Measurements from ENCODE around the gene SERPINA4.

The SERPINA4 gene

DNA sequence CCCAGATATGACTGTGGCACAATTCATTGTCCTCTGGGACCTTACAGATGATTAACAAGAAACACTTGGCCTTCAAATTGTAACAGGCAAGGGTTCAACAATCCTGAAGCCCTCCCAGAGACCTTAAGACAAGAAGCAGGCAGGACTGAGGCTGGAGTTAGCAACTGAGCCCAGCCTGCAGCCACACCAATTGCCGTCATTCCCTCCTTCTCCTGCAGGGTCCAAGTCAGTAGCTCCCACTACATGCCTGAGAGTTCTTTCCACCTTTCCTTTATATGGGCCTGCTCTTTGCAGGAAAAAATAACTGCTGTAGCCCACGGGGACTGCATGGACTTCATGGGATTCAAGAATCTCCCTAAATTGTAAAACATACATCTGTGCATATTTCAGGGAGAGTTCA is 2.4 kb upstream of the SERPINA4 start:
- Histone ChIP-seq H3K36me3 (ENCODE audit: control insufficient read depth, insufficient read depth, low read length, severe bottlenecking) (no peaks in the 10 kb centered on the region), H3K9me3 (ENCODE audit: control insufficient read depth, low read length) (peaks cover 30% of the 10 kb centered on the region), H3K9ac (ENCODE audit: low read length) (no peak overlapping the region), H3K4me1 (ENCODE audit: control insufficient read depth, insufficient read depth, low read length) (peaks cover 8% of the 10 kb centered on the region), H3K4me3 (ENCODE audit: low read length) (no peak overlapping the region), H3K27me3 (replicated peaks; ENCODE audit: control insufficient read depth, insufficient read depth, low read length) (peaks cover 25% of the 10 kb centered on the region)
- DNase-seq (ENCODE audit: low read depth): no peak

DNA sequence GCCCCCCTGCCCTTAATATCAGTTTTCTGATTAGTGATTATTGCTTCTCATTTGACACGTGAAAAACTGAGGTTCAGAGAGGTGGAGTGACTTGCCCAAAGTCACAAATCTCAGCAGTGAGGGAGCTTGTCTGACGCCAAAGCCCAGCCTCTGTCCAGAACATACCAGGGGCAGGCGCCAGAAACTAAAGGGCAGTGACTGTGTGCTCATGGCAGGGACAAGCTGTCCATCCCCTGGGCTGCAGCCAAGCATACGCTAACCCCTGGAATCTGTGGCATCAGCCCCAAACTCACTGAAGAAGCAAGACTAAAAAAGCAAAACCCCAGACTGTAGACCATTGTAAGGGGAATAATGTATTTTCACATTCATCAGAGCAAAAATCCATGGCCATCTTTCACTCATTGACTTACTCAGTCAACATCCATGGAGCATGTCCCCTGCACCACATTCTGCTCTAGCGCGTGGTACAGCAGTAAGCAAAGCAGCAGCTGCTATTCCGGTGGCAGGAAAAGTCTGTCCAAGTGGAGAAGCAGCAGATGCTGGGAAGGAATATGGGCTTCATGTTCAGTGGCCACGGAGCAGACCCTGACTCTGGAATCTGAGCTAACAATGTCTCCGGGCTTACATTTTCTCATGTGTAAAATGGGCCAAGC is 1.5 kb upstream of the SERPINA4 start:
- DNase-seq (ENCODE audit: low read depth): no peak
- Histone ChIP-seq H3K4me3 (ENCODE audit: low read length) (no peak overlapping the region), H3K9me3 (ENCODE audit: control insufficient read depth, low read length) (peaks cover 20% of the 10 kb centered on the region), H3K36me3 (ENCODE audit: control insufficient read depth, insufficient read depth, low read length, severe bottlenecking) (no peaks in the 10 kb centered on the region), H3K9ac (ENCODE audit: low read length) (no peak overlapping the region), H3K4me1 (ENCODE audit: control insufficient read depth, insufficient read depth, low read length) (peaks cover 8% of the 10 kb centered on the region), H3K27me3 (replicated peaks; ENCODE audit: control insufficient read depth, insufficient read depth, low read length) (peaks cover 25% of the 10 kb centered on the region)

DNA sequence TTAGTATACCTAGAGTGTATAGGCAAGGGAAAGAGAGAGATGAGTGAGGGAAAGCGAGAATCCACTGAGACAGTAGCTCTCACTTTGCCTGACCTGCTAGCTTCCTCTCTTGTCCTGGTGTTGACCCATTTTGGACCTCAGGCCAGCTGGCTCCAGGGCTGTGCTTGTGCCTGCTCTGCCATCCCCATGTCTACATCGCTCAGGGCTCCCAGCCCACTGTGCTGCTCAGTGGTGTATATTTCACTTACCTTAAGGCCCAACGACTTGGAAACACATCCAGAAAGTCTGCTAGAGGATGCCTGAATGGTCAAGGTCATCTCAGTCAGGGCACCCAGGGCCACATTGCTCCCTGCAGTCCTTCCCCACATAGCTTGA is 964 bp upstream of the SERPINA4 start:
- H3K9ac ChIP-seq (ENCODE audit: low read length): no peak overlapping the region
- H3K9me3 ChIP-seq (ENCODE audit: control insufficient read depth, low read length): peaks cover 15% of the 10 kb centered on the region
- DNase-seq (ENCODE audit: low read depth): no peak
- H3K4me3 ChIP-seq (ENCODE audit: low read length): no peak overlapping the region
- H3K36me3 ChIP-seq (ENCODE audit: control insufficient read depth, insufficient read depth, low read length, severe bottlenecking): no peaks in the 10 kb centered on the region
- peaks cover 25% of the 10 kb centered on the region for H3K27me3 ChIP-seq (replicated peaks; ENCODE audit: control insufficient read depth, insufficient read depth, low read length)
- peaks cover 8% of the 10 kb centered on the region for H3K4me1 ChIP-seq (ENCODE audit: control insufficient read depth, insufficient read depth, low read length)

- DNase-seq (ENCODE audit: low read depth): no peak
- Histone ChIP-seq H3K9ac (ENCODE audit: low read length) (no peak overlapping the region), H3K9me3 (ENCODE audit: control insufficient read depth, low read length) (peaks cover 14% of the 10 kb centered on the region), H3K36me3 (ENCODE audit: control insufficient read depth, insufficient read depth, low read length, severe bottlenecking) (no peaks in the 10 kb centered on the region), H3K4me3 (ENCODE audit: low read length) (no peak overlapping the region), H3K4me1 (ENCODE audit: control insufficient read depth, insufficient read depth, low read length) (peaks cover 8% of the 10 kb centered on the region), H3K27me3 (replicated peaks; ENCODE audit: control insufficient read depth, insufficient read depth, low read length) (peaks cover 25% of the 10 kb centered on the region)
Observed at GRCh38 chr14:94561656-94562010, 391 bp downstream of the SERPINA4 start.

DNA sequence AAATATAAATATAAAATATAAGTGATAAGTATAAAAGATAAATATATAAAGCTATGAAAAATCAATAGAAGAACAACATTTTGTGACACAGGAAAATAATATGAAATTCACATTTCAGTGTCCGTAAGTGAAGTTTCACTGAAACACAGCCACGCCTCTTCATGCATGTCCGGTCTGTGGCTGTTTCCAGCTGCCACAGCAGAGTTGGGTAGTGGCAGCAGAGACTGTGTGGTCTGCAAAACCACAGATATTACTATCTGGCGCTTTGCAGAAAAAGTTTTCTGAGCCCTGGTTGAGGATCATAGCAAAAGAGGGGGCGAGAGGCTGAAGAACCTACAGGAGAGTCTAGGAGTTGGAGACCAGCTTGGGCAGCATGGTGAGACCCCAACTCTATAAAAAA is 780 bp downstream of the SERPINA4 start:
- no peak overlapping the region for H3K9ac ChIP-seq (ENCODE audit: low read length)
- no peak overlapping the region for H3K4me3 ChIP-seq (ENCODE audit: low read length)

DNA sequence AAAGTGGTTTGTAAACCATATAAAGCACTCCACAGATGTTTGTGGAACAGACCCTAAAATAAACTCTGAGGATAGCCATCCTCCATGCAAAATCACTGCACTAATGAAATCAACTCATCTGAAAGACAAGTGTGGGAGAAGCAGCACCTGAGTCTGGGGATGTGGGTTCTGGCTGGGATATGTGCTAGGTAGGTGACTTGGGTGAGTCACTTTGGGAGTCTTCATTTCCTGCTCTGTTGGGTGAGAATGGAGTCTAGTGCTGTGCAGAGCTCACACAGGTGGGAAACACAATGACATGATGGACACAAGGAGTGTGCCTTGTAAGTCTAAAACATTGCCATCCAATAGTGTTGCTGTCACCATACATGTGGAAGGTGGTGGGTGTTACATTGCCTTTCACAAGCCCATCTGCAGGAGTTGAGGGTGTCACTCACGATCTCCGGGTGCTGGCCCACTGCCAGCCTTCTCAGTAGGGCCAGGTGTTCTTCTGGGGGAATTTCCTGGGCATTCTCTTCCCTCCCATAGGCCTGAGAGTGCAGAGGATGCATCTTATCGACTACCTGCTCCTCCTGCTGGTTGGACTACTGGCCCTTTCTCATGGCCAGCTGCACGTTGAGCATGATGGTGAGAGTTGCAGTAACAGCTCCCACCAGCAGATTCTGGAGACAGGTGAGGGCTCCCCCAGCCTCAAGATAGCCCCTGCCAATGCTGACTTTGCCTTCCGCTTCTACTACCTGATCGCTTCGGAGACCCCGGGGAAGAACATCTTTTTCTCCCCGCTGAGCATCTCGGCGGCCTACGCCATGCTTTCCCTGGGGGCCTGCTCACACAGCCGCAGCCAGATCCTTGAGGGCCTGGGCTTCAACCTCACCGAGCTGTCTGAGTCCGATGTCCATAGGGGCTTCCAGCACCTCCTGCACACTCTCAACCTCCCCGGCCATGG is 2.0 kb downstream of the SERPINA4 start:
- H3K9me3 ChIP-seq (ENCODE audit: control insufficient read depth, low read length): no peaks in the 10 kb centered on the region
- peaks cover 17% of the 10 kb centered on the region for H3K27me3 ChIP-seq (replicated peaks; ENCODE audit: control insufficient read depth, insufficient read depth, low read length)
- no peak overlapping the region for H3K9ac ChIP-seq (ENCODE audit: low read length)
- H3K4me1 ChIP-seq (ENCODE audit: control insufficient read depth, insufficient read depth, low read length): peaks cover 8% of the 10 kb centered on the region
- no peak for DNase-seq (ENCODE audit: low read depth)
- H3K4me3 ChIP-seq (ENCODE audit: low read length): no peak overlapping the region
- H3K36me3 ChIP-seq (ENCODE audit: control insufficient read depth, insufficient read depth, low read length, severe bottlenecking): no peaks in the 10 kb centered on the region

More for the DNA sequence above, 780 bp downstream of the SERPINA4 start:
- no peak for DNase-seq (ENCODE audit: low read depth)
- H3K36me3 ChIP-seq (ENCODE audit: control insufficient read depth, insufficient read depth, low read length, severe bottlenecking): no peaks in the 10 kb centered on the region
- H3K9me3 ChIP-seq (ENCODE audit: control insufficient read depth, low read length): peaks cover 11% of the 10 kb centered on the region
- H3K27me3 ChIP-seq (replicated peaks; ENCODE audit: control insufficient read depth, insufficient read depth, low read length): peaks cover 22% of the 10 kb centered on the region
- peaks cover 8% of the 10 kb centered on the region for H3K4me1 ChIP-seq (ENCODE audit: control insufficient read depth, insufficient read depth, low read length)

DNA sequence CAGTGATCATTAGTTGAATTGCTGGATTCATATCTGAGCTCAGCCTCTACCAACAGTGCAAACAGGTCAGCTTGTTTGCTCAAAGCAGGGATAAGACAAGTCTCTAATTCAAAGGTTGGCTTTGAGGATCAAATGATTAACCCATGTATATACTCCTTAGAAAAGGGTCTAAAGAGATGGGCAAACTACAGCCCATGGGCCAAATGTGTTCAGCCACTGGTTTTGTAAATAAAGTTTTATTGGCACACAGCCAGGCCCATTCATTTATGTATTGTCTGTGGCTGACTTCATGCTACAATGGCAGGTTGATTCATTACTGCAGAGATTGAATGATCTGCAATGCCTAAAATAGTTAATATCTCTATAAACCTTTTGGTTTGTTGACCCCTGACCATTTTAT is 3.1 kb downstream of the SERPINA4 start:
- Histone ChIP-seq H3K9me3 (ENCODE audit: control insufficient read depth, low read length) (no peaks in the 10 kb centered on the region), H3K4me1 (ENCODE audit: control insufficient read depth, insufficient read depth, low read length) (peaks cover 7% of the 10 kb centered on the region), H3K9ac (ENCODE audit: low read length) (no peak overlapping the region), H3K4me3 (ENCODE audit: low read length) (no peak overlapping the region), H3K36me3 (ENCODE audit: control insufficient read depth, insufficient read depth, low read length, severe bottlenecking) (no peaks in the 10 kb centered on the region), H3K27me3 (replicated peaks; ENCODE audit: control insufficient read depth, insufficient read depth, low read length) (peaks cover 9% of the 10 kb centered on the region)
- DNase-seq (ENCODE audit: low read depth): no peak

GRCh38 chr14:94568186-94568585 is 6.9 kb downstream of the SERPINA4 start:
- Histone ChIP-seq H3K4me1 (ENCODE audit: control insufficient read depth, insufficient read depth, low read length) (peaks cover 14% of the 10 kb centered on the region), H3K9ac (ENCODE audit: low read length) (no peak overlapping the region), H3K4me3 (ENCODE audit: low read length) (no peak overlapping the region), H3K36me3 (ENCODE audit: control insufficient read depth, insufficient read depth, low read length, severe bottlenecking) (no peaks in the 10 kb centered on the region), H3K27me3 (replicated peaks; ENCODE audit: control insufficient read depth, insufficient read depth, low read length) (peaks cover 1% of the 10 kb centered on the region), H3K9me3 (ENCODE audit: control insufficient read depth, low read length) (no peaks in the 10 kb centered on the region)
- DNase-seq (ENCODE audit: low read depth): no peak

- DNase-seq (ENCODE audit: low read depth): no peak
- no peaks in the 10 kb centered on the region for H3K27me3 ChIP-seq (replicated peaks; ENCODE audit: control insufficient read depth, insufficient read depth, low read length)
- no peaks in the 10 kb centered on the region for H3K36me3 ChIP-seq (ENCODE audit: control insufficient read depth, insufficient read depth, low read length, severe bottlenecking)
- H3K9me3 ChIP-seq (ENCODE audit: control insufficient read depth, low read length): no peaks in the 10 kb centered on the region
- no peak overlapping the region for H3K4me3 ChIP-seq (ENCODE audit: low read length)
- H3K9ac ChIP-seq (ENCODE audit: low read length): no peak overlapping the region
- peaks cover 14% of the 10 kb centered on the region for H3K4me1 ChIP-seq (ENCODE audit: control insufficient read depth, insufficient read depth, low read length)
Observed at GRCh38 chr14:94569381-94570001, 8.2 kb downstream of the SERPINA4 start.

DNA sequence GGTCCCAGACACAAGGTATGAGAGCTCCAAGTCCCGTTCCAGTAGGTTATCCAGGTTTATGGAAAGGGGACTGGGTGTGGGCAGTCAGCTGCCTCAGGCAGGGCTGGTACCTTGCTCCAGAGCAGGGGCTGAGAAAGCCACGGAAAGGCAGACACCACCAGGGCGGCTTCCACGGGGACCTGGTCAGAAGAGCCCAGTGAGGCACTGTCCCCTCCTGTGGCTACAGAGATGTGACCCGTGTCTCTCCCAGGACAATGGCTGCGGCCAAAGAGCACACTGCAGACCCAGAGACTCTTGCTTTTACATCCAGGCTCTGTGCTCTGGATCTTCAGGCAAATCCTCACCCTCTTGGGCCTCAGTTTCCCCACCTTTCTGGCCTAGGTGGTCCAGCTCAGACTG is 8.8 kb downstream of the SERPINA4 start:
- no peak for DNase-seq (ENCODE audit: low read depth)

GRCh38 chr14:94570440-94570839 is 9.2 kb downstream of the SERPINA4 start:
- Histone ChIP-seq H3K4me3 (ENCODE audit: low read length) (no peak overlapping the region), H3K36me3 (ENCODE audit: control insufficient read depth, insufficient read depth, low read length, severe bottlenecking) (no peaks in the 10 kb centered on the region), H3K27me3 (replicated peaks; ENCODE audit: control insufficient read depth, insufficient read depth, low read length) (no peaks in the 10 kb centered on the region), H3K9ac (ENCODE audit: low read length) (no peak overlapping the region), H3K4me1 (ENCODE audit: control insufficient read depth, insufficient read depth, low read length) (peaks cover 14% of the 10 kb centered on the region), H3K9me3 (ENCODE audit: control insufficient read depth, low read length) (no peaks in the 10 kb centered on the region)
- no peak for DNase-seq (ENCODE audit: low read depth)

More for the DNA sequence above, 8.8 kb downstream of the SERPINA4 start:
- Histone ChIP-seq H3K27me3 (replicated peaks; ENCODE audit: control insufficient read depth, insufficient read depth, low read length) (no peaks in the 10 kb centered on the region), H3K9ac (ENCODE audit: low read length) (no peak overlapping the region), H3K4me1 (ENCODE audit: control insufficient read depth, insufficient read depth, low read length) (peaks cover 14% of the 10 kb centered on the region), H3K36me3 (ENCODE audit: control insufficient read depth, insufficient read depth, low read length, severe bottlenecking) (no peaks in the 10 kb centered on the region), H3K4me3 (ENCODE audit: low read length) (no peak overlapping the region), H3K9me3 (ENCODE audit: control insufficient read depth, low read length) (no peaks in the 10 kb centered on the region)
